Cerebellar nuclear complex (tissue), 1 donor: ENCODE measurements around the gene DTX3L.

Source experiments
- DNase-seq, 2 experiments: peaks; one replicate each; lab custom pipeline; 2025; lab: John Stamatoyannopoulos, UW

Gene DTX3L

GRCh38 chr3:122564155-122564912 is at the start of gene DTX3L, which contains the start of gene PARP9:
TSS of gene DTX3L (plus strand) at chr3:122564338. CDS start at chr3:122564427, 89 bp downstream.
TSS of gene PARP9 (minus strand) at chr3:122564300. CDS start at chr3:122559620, 4,680 bp downstream.
- DNase-seq = no peak

DNA sequence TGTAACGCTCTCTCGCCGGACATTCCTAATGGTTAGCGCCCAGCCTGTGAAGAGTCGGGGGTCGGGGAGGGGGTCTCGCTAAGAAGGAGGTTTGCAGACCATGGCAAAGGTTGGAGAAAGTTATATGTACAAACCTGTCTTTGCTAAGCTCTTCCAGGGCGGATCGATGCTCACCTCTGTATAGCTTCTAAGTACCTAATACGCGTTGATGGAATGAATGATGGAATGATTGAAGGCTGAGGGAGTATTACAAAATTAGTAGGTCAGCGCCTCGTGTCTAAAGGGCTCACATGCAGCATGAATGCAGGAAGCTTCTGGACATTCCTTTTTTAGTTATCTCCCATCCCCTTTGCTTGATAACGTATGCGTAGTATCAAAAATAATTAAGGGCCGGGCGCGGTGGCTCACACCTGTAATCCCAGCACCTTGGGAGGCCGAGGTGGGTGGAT is 49.1 kb upstream of the DTX3L start:
- DNase-seq = no peak

GRCh38 chr3:122515870-122516269 is 48.3 kb upstream of the DTX3L start:
- DNase-seq = no peak

- DNase-seq = no peak
These were observed 47.2 kb upstream of the DTX3L start for GRCh38 chr3:122516846-122517360.

DNA sequence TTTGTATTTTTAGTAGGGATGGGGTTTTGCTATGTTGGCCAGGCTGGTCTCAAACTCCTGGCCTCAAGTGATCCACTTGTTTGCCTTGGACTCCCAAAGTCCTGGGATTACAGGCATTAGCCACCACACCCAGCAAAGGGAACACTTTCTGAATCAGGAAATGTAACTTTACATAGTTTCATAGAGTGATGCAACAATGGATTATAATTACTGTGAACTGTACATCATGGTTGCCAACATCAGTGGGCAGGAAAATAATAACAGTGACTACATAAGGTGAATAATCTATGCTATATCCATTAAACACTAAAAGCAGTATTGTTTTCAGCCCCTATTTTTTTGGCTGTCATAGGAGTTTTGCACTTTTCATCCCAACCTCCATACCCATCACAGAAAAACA is 44.4 kb upstream of the DTX3L start:
- no peak for DNase-seq

- DNase-seq = no peak
These were observed 43.3 kb upstream of the DTX3L start for GRCh38 chr3:122520861-122521260.

DNA sequence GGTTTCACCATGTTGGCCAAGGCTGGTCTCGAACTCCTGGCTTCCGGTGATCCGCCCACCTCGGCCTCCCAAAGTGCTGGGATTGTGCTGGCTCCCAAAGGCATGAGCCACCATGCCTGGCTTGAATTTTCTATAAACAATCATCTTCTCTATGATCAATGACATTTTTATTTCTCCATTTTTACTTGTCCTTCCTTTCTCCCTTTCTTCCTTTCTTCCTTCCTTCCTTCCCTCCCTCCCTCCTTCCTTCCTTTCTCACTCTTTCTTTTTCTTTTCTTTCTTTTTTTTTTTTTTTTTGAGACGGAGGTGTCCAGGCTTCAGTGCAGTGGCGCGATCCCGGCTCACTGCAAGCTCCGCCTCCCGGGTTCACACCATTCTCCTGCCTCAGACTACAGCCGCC is 40.8 kb upstream of the DTX3L start:
- no peak for DNase-seq

DNA sequence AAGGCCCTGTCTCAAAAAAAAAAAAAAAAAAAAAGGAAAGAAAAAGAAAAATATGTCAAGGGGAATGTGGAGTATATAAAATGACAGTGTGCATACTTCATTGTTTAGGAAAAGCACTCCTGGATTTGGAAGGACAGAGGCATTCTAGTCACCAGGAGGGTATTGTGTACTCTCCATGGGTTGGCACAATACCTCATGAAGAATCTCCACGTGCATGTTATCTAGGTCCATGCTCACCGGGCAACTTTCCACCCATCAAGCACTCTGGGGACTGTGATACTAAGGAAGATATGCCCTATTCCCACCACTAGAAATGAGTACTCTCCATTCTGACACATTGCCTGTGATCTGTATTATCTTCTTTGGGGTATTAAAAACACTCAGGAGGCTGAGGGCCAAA is 34.0 kb upstream of the DTX3L start:
- DNase-seq = no peak

GRCh38 chr3:122533480-122533879 is 30.7 kb upstream of the DTX3L start:
- no peak for DNase-seq

DNA sequence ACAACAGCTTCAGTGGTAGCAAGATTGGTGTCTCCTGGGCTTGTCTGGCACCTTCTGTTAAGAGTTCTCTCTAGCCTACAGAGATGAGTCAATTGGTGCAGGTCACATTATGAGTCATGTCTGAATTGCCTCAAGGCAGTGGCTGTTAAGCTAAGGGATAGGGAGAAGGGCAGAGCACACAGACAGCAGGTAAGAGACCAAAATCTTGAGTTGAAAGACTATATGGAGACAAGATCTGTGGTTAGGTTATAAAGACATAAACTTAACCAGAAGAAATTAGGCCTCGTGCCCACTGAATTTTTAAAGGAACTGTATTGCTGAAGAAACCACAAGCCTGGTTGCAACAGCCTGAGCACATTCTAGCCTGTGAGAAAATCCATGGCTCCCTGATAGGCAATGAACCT is 30.2 kb upstream of the DTX3L start:
- no peak for DNase-seq

DNA sequence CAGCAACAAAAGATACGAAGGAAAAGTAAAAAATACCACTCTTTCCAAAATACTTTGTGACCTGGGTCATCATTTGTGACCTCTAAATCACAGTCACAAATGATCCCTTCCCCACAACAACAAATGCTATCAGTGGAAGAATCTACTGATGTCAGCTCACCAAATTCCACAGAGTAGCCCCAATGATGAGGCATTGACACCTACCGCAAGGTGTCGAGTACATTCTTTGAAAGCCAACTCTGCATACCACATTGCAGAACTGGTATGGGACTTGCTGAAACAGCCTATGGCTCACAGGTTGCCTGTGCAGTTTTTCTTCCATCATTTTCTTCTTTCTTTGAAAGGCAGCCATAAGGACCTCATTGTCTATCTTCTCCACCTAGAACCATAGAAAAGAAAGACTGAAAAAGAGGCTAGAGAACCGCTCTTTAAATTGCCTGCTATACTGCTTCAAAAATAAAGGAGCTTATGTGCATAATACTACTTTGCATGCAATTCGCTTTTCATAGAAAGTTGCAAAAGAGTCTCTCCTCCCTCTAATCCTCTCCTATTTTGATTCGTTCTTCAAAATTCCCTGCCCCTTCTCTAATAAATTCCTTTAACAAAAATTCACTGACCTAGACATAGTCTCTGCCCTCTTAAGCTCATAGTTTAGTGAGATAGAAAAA is 28.0 kb upstream of the DTX3L start:
- DNase-seq = no peak

DNA sequence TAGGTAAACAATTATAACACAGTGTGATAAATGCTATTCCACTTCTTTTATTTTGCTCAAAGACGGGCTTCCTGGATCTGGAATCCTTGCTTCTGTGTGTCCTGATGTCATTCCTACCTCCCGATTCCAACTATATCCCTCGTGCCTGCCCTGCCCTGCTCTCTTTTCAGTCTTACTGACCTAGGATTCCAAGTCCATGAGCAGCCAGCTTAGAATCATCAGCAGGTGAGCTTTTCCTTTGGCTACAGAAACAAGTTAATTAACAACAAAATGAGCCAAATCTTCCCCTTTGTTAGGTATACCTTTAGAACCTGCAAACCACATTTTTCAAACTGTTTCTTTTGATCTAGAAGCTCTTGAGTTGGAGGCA is 27.5 kb upstream of the DTX3L start:
- no peak for DNase-seq

GRCh38 chr3:122538956-122539490 is 25.1 kb upstream of the DTX3L start:
- DNase-seq = no peak

- no peak for DNase-seq
These were observed 18.0 kb upstream of the DTX3L start for GRCh38 chr3:122546151-122546550.

- no peak for DNase-seq
These were observed 16.1 kb upstream of the DTX3L start for GRCh38 chr3:122548076-122548475.

DNA sequence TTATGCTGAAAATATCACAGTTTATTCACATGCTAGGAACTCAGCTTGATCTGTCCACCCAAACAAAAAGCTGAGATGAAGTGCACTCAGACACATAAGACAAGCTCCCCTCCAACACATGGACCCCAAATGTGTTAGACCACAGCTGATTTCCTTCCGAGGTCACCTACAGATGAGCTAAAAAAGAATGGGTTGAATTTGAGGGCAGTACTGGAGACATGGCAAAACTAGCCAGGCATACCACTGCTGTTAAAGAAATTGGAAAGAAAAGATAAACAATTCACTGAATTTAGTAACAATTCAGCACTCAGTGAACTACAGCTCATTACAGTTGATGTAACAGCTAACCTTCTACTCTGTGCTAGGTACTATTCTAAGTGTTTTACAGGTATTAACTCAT is 15.5 kb upstream of the DTX3L start:
- no peak for DNase-seq

- DNase-seq = no peak
These were observed 11.0 kb upstream of the DTX3L start for GRCh38 chr3:122553171-122553570.

- no peak for DNase-seq
These were observed 8.7 kb upstream of the DTX3L start for GRCh38 chr3:122555275-122556071.

DNA sequence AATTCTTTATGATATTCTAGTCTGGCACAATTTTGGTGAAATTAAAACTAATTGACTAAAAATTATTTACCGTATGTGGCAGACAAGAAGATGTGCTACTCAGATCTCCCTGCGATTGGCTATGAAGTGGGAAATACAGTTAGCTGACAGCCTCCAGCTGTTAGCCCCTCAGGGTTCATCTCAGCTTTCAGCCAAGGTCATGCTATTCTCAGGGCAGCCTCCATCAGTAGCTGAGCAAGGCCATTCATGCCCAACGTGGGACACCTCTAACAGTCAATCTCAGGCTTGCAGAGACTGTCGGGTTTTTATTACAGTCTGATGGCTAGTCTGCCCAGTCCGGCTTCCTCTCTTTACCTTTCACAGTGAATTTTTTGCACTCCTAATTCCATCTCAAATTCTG is 6.8 kb upstream of the DTX3L start:
- no peak for DNase-seq

DNA sequence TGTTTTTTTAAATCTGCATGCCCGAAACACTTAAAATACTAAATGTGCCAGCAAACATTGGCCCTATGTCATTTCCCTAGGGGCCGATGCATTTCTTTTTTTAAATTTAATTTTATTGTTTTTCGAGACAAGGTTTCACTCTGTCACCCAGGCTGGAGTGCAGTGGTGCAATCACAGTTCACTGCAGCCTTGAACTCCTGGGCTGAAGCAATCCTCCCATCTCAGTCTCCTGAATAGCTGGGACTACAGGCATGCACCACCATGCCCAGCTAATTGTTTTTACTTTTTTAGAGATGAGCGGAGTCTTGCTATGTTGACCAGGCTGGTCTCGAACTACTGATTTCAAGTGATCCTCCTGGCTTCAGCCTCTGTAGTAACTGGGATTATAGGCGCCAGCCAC is 5.5 kb upstream of the DTX3L start:
- DNase-seq = no peak

DNA sequence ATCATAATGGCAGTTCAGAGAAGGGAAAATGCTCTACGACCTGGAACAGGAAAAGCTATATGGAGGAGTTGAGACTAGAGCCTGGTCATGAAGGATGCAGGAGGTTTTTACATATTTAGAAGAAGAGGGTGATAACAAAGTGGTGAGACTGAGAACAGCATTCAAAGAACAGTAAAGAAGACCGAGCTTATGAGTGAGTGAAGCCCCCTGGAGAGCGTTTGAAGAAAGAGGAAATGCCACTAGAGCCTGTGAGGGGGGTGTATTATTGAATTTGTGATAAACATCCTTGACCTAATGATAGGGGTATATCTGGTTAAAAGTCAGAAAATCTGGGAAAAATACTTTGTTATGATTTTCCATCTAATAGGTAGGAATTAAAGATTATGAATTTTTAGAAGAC is 4.2 kb upstream of the DTX3L start:
- no peak for DNase-seq

DNA sequence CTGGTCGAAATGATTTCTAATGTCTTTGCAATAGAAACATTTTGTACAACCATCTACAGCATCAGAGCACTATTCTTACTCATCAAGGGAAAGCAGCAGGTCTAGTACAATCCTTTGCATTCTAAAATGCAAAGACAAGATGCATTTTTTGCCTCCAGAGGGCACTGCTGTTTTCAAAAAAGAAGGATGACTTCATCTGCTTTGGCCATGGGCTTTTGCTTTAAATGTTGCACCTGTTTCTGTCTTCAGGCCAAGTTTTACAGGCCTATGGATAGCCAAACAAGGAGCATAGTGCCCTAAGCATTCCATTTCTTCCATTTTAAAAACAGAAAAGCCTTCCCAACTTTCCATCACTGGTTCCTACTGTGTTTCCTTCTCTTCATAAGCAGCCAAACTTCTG is 3.5 kb upstream of the DTX3L start:
- DNase-seq = no peak
